HS-5 (cell line): Measurements from ENCODE around the gene PRKN.
"Not testable (repeated sequence)": the region's sequence is repeated elsewhere in the genome, so short reads cannot be mapped to it uniquely, and the experiment has no call there.

Experiments used
- DNase-seq: peaks from one replicate; pipeline ENCODE4 v3.0.0-alpha.2; 2012; ENCODE audit warnings: low read depth

PRKN gene

DNA sequence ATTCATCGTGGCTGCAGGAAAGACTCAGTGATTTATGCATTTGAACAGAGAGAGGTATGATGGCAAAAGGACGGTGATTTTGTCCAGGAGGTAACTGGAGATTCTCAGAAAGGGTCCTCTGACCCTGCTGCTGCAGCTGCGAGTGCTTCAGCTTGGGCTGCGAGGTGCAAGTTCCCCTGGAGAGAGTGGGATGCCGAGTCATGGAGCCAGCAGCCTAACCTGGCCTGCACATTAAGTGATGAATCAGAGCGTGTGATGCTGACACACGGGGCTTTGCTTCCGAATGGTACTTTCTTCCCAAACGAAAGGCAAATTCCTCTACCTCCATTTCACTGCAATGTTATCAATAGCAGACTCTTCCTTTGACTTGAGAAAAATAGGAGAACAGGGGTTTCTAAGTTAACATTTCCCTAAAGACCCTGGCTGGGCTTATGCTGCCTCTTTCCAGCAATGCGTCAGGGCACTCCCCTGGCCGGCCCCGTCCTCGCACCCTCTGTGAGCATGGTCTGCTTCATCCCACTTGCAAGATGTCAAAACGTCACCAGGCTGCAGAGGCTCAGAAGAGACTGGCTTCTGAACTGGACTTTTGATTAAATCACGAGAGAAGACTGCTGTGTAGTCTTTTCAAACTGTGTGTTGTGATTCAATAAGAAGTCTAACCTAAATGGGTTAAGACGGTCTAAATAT lies 825.7 kb downstream of the PRKN start:
- DNase-seq: no peak

- DNase-seq: no peak
These were observed 833.1 kb downstream of the PRKN start for GRCh38 chr6:161894436-161894835.

DNA sequence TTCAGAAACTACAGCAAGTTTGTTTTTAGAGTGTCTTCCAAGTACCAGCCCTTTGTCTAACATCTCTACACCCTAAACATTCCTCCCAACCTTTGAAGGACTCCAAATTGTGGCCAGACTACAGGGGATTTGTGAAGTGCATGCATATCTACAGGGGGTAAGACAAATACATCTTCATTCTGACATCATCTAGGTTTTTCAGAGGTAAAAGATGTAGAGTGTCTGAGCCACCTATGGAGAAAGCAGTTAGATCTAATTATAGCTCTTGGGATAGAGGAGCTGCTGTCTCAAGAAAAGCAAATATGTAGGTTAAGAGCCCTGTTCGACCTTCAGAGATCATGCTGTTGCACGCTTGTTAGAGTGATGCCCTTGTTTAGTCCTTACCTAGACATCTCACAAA lies 836.0 kb downstream of the PRKN start:
- DNase-seq: no peak

DNA sequence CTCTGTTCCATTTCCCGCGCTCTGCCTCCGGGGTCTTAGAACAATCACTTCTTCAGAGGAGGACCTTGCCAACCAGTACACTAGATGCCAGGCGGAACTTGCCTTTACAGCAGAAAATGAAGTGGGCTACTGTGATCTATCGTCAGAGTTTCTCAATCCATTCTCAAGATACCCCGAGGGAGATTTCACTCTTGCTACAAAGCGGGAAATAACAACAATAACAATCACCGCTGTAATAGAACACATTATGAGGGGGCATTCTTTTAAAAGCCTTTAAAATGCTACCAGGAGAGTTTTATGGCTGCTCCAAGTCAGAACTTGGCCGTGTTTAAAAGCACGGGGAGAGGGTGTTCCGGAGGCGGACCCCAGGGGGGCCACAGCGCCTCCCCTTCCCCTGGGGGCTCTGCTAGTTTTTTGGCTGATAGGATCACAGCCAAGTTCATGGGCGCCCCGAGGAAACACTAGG lies 836.7 kb downstream of the PRKN start:
- no peak for DNase-seq

- no peak for DNase-seq
These were observed 837.3 kb downstream of the PRKN start for GRCh38 chr6:161890133-161890831.

DNA sequence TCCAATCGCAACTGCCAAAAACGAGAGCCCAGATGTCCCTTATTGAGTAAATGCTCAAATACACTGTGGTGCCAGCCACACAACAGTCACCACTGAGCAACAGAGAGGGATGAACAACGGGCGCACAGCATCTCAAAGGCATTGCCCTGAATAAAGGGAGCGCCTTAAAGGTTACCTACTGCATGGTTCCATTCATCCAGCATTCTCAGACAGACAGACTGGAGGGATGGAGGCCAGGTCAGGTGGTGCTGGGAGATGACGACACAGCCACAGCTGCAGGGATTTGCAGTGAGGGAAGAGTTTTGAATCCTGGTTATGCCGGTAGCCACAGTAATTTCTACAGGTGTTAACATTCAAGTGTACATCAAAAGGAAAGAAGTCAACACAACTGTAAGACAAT lies 838.2 kb downstream of the PRKN start:
- no peak for DNase-seq

GRCh38 chr6:161886545-161886944 lies 841.0 kb downstream of the PRKN start:
- DNase-seq: not testable (repeated sequence)

DNA sequence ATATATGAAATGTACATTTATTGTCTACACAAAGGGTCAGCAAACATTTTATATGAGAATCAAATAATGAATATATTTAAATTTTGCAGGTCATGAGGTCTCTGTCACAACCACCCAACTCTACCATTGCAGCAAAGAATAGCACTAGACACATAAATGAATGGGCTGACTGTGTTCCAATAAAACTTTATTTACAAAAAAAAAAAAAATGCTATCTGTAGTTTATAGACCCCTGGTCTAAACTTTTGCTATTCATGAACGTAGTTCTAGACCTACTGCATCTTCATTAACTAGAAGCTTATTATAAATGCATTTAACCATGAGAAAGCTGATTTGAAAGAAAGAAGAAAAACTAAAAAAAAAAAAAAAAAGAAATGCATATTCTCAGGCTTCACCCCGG lies 842.8 kb downstream of the PRKN start:
- DNase-seq: no peak

DNA sequence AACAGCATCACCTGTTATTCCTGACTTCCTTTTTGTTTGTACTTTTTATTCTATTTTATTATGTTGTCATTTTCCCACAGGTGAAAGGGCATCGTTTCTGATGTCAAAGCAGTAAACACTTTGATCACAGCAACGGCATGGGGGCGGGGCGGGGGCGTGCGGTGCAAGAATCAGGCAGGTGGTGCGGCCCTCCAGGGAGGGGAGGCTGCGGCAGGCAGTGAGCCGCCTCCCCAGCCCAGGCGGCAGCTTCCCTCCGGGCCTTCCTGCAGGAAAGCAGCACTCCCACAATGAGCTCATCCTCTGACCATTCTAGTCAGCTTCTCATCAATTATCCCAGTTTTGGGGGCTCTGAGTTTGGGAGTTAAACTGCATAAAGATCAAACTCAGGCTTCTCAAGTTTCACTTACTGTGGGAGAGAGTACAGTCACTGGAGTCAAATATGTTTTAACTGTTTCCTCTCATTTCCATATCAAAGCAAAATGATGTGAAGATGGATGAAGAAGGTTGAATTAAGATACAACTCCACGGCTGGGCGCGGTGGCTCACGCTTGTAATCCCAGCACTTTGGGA lies 845.3 kb downstream of the PRKN start:
- DNase-seq: no peak

- no peak for DNase-seq
These were observed 847.5 kb downstream of the PRKN start for GRCh38 chr6:161880056-161880455.

- no peak for DNase-seq
These were observed 851.3 kb downstream of the PRKN start for GRCh38 chr6:161876231-161876630.

- no peak for DNase-seq
These were observed 857.2 kb downstream of the PRKN start for GRCh38 chr6:161870236-161870901.

DNA sequence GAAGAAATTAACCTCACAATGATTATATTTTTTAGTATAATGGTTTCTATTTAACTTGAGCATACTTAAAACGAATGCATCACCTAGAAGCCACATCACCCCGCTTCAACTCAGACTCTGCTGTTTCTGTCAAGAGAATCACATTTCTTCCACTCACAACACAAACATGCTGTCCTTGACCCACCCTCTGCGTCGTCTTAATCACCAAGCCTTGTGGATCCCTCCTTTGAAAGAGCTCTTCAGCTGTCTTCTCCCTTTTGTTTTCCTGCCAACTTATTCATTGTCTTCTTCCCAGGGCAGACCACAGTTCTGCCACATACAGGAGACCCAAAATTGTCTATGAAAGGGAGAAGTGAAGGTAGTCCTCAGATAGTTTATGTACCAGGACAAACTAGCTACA lies 858.1 kb downstream of the PRKN start:
- DNase-seq: no peak

DNA sequence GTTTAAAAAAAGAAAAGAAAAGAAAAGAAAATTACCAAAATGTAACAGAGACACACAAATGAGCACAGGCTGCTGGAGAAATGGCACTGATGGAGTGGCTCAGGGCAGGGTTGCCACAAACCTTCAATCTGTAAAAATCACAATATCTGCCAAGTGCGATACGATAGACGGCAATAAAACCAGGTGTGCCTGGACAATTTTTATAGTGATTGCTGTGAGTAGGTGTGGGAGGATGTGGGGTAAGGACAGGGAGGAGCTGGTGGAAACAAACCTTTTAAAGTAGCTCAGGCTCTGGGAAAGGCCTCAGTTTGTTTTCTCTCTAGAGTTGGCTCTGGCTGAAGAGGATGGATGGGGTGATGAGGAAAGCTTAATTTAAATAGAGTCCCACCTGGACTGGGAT lies 861.0 kb downstream of the PRKN start:
- no peak for DNase-seq

DNA sequence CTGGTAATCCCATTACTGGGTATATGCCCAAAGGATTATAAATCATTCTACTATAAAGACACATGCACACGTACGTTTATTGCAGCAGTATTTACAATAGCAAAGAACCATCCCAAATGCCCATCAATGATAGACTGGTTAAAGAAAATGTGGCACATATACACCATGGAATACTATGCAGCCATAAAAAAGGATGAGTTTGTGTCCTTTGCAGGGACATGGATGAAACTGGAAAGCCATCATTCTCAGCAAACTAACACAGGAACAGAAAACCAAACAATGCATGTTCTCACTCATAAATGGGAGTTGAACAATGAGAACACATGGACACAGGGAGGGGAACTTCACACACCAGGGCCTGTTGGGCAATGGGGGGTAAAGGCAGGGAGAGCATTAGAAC lies 866.5 kb downstream of the PRKN start:
- DNase-seq: not testable (repeated sequence)

DNA sequence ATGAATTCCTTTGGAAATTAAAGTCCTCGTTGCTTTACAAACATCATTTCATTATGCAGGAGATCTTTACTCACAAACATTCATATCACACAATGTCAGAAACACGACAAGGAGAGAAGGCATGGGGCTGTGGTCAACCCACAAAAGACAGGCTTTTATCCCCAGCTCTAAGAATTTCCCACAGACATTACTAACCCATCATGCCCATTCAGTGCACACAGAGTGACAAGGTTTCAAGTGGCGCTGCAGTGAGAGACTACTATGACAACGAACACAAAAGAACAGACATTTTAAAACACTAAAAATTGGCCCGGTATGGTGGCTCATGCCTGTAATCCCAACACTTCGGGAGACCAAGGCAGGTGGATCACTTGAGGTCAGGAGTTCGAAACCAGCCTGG lies 873.9 kb downstream of the PRKN start:
- no peak for DNase-seq

DNA sequence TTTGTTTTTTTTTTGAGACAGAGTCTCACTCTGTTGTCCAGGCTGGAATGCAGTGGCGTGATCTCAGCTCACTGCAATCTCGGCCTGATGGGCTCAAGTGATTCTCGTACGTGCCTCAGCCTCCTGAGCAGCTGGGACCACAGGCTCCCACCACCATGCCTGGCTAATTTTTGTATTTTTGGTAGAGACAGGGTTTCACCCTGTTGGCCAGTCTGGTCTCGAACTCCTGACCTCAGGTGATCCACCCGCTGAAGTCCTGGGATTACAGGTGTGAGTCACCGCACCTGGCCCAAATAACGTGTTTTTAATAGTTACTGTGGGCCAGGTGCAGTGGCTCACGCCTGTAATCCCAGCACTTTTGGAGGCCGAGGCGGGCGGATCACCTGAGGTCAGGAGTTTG lies 876.1 kb downstream of the PRKN start:
- DNase-seq: not testable (repeated sequence)

GRCh38 chr6:161850562-161850961 lies 877.0 kb downstream of the PRKN start:
- DNase-seq: no peak

DNA sequence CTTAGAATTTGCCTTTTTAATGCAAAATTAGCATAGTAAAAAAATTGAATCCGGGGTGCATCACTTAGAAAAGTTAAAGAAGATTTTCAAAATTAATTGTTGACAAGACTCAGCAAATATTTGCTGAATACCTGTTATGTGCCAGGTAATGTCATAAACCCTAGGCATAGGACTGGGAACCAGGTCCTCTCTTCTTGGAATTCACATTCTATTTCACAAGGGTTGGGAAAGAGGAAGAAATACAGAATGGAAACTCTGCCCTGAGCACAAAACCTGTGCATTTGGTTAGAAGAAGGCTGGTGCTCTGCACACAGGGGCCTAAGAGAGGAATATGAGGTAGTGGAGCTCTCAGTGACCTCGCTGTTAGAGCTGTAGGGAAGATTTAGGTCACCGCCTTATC lies 879.9 kb downstream of the PRKN start:
- DNase-seq: no peak

GRCh38 chr6:161844804-161845203 lies 882.8 kb downstream of the PRKN start:
- DNase-seq: no peak

DNA sequence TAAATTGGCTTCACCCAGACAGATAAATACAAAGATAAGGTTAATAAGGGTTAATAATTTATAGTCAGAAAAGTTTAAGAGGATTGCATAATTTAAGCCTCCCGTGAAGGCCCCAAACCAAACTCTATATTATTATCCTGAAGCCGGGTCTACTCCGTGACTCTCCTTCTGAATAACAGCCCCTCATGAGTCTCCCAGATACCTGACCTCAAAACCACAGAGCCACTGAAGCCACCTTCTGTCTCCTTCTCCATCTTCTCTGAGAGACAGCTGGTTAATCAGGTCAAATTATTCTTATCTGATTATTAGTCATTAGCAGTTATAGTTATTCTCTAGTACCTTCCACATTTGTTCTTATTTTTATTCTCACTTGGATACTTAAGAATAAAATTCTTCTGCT lies 884.5 kb downstream of the PRKN start:
- no peak for DNase-seq

DNA sequence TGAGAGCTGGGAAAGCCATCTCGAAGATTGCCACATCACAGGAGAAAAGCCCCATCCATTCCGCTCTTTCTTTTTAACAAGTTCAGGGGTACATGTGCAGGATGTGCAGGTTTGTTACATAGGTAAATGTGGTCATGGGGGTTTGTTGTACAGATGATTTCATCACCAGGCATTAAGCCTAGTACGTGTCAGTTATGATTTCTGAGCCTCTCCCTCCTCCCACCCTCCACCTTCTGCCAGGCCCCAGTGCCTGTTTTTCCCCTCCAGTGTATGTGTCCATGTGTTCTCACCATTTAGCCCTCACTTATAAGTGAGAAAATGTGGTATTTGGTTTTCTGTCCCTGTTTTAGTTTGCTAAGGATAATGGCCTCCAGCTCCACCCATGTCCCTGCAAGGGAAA lies 887.2 kb downstream of the PRKN start:
- DNase-seq: no peak
